Activated naive CD4-positive, alpha-beta T cell treated with anti-CD3 and anti-CD28 coated beads, Interleukin-2, amount 50 U/mL, for 24 hours (primary cell): ENCODE data around the gene NIT1.

Experiments used
- H3K27ac Mint-ChIP-seq: one replicate; pipeline ENCODE4 v1.8.0; 2021; ENCODE audit warnings: mild to moderate bottlenecking, mixed read lengths
- H3K27me3 Mint-ChIP-seq: one replicate; pipeline ENCODE4 v1.8.0; 2021; ENCODE audit warnings: mixed read lengths
- H3K36me3 Mint-ChIP-seq: one replicate; pipeline ENCODE4 v1.8.0; 2021; ENCODE audit warnings: mixed read lengths
- H3K4me1 Mint-ChIP-seq: one replicate; pipeline ENCODE4 v1.8.0; 2021; ENCODE audit warnings: mixed read lengths
- H3K4me3 Mint-ChIP-seq: one replicate; pipeline ENCODE4 v1.8.0; 2021; ENCODE audit warnings: mild to moderate bottlenecking, mixed read lengths
- H3K9me3 Mint-ChIP-seq: one replicate; pipeline ENCODE4 v1.8.0; 2021; ENCODE audit warnings: mixed read lengths

NIT1 gene

DNA sequence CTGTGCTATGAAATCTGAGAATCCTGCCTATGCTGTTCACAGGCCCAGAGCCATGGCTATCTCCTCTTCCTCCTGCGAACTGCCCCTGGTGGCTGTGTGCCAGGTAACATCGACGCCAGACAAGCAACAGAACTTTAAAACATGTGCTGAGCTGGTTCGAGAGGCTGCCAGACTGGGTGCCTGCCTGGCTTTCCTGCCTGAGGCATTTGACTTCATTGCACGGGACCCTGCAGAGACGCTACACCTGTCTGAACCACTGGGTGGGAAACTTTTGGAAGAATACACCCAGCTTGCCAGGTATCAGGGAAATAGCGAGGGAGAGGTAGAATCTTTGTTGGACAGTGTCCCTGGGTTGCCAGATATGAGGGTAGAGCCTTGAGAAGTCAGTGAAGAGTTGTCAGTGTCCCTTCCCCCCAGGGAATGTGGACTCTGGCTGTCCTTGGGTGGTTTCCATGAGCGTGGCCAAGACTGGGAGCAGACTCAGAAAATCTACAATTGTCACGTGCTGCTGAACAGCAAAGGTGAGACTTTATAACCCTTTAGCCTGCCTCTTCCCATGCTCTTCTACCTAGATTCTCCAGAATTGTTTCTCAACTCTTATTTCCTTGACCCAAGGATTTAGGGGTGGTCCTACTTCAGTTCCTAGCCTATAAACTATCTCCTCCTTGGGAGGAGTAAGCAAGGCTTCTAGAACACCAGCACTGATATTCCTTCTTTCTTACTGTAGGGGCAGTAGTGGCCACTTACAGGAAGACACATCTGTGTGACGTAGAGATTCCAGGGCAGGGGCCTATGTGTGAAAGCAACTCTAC is 1.4 kb downstream of the NIT1 start:
- peak overlapping the region; percentile 96 for H3K27ac Mint-ChIP-seq
- peaks cover 13% of the 10 kb centered on the region for H3K36me3 Mint-ChIP-seq
- peak overlapping the region; percentile 90 for H3K4me3 Mint-ChIP-seq
- no peaks in the 10 kb centered on the region for H3K9me3 Mint-ChIP-seq
- no peaks in the 10 kb centered on the region for H3K27me3 Mint-ChIP-seq
- peaks cover 59% of the 10 kb centered on the region for H3K4me1 Mint-ChIP-seq

DNA sequence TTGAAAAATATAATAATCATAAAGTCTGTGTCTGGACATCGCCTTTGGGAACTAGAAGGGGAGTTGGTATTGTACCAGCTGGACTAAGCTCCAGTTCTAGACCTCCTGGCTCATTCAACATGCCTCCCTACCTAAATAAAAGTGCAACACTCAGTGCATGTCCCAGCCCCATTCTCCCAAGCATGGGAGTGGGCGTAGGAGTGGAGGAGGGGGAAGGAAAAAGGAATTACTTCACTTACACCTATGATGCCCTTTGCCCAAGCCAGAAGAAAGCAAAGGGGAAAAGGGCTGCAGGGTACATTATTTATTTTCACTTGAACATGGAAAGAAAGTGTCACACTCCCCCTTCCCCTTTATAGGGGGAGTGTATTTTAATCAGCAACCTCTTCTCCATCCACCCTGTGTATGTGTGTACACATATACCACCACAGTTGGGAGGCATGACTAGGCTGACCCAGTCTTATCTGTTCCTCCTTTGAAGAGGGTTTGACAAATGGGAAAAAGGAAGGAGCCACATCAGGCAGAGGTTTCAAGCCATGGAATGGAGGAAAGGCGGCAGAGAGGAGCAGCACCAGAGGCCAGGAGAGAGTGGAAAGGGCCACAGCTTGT is 3.2 kb downstream of the NIT1 start:
- H3K4me3 Mint-ChIP-seq: peak overlapping the region; percentile 19
- H3K4me1 Mint-ChIP-seq: peaks cover 46% of the 10 kb centered on the region
- H3K27me3 Mint-ChIP-seq: no peaks in the 10 kb centered on the region
- peak overlapping the region; percentile 84 for H3K27ac Mint-ChIP-seq
- H3K36me3 Mint-ChIP-seq: peaks cover 13% of the 10 kb centered on the region
- no peaks in the 10 kb centered on the region for H3K9me3 Mint-ChIP-seq

DNA sequence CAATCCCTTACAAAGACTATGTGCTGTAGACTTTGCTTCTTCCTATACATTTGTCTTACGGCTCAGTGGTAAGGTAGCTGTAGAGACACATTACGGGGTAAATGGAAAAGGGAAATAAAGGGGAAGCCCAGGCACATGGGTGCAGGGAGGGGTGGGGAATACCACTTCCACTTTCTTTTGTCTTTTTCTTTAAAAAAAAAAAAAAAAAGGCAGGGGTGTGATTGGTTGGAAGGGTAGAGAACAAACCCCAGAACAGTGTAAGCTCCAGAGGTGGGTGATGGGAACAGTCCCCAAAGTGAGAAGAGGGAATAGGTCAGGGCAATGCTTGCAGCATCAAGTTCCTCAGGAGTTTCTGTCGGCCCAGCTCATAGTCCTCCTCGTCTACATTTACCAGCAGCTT is 3.9 kb downstream of the NIT1 start:
- H3K27ac Mint-ChIP-seq: peak overlapping the region; percentile 66
- H3K27me3 Mint-ChIP-seq: no peaks in the 10 kb centered on the region
- H3K36me3 Mint-ChIP-seq: peaks cover 17% of the 10 kb centered on the region
- H3K9me3 Mint-ChIP-seq: no peaks in the 10 kb centered on the region
- no peak overlapping the region for H3K4me3 Mint-ChIP-seq
- peaks cover 45% of the 10 kb centered on the region for H3K4me1 Mint-ChIP-seq

DNA sequence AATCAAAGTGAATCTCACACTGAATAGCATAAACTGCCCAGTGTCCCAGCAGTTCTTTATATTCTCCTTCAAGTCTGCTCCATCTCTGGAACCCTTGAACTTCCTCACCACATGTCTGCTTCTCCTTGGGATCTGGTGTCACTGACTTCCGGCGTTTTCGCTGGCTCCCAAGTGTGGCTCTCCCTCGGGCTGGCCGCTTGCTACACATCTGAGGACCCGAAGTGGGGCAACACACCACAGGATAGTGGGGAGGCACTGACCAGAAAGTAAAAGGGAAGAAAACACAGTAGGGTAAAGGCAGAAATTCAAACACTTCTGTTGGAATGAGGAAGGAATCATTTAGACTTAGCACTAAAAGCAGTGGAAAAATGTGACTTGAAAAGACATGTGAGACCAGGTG is 5.1 kb downstream of the NIT1 start:
- Mint-ChIP-seq H3K36me3 (peaks cover 21% of the 10 kb centered on the region), H3K27ac (peak overlapping the region; percentile 52), H3K4me1 (peaks cover 51% of the 10 kb centered on the region), H3K4me3 (no peak overlapping the region), H3K9me3 (no peaks in the 10 kb centered on the region), H3K27me3 (no peaks in the 10 kb centered on the region)

DNA sequence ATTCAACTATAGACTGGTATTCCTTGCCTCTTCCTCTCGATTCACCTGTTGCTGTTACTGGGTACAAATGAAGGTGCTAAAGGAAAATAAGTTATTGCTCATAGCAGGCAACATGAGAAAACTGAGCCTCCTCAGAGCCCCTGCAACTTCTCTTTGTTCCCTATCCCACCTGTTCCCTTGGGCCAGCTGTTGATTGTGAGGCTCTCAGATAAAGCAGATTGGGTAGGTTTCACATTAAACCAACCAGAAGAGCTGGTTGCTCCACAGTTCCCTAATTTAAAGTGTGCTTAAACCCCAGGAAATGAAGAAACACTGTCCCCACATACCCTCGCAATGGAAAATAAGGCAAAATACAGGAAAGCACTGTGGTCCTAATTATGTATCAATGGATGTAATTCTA is 9.7 kb downstream of the NIT1 start:
- no peak overlapping the region for H3K4me3 Mint-ChIP-seq

DNA sequence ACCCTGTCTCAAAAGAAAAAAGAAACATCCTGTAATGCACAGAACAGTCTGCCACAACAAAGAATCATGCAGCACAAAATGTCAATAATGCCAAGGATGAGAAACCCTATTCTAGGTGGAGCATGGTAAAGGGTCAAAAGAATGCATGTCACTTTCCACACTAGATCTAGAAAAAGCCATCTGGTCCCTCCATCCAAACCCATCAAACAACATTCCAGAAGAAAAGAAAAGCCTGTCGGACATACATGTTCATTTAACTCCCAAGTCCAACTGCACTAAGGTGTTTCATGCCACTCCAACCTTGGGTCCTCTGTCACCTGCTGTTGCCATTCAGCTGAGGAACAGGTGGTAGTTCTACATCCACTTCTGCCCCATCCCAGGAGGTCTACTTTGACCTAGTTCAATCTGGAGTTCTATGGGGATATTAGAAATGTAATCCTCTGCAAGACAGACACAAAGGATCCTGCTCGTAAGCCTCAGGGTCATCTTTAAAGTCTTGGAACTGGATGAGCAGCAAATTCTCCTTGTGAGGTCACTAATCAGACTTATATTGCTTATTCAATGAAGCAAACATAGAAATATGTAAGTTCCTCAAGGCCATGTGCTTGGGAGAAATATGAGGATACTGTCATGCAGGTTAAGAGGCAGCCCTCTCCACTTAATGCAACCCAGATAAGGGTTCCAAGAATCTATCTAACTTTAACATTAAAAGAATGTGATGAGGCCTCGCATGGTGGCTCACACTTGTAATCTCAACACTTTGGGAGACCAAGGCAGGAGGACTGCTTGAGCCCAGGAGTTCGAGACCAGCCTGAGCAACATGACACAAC is 10.9 kb downstream of the NIT1 start:
- H3K27ac Mint-ChIP-seq: peak overlapping the region; percentile 25
- H3K4me1 Mint-ChIP-seq: peaks cover 61% of the 10 kb centered on the region
- H3K4me3 Mint-ChIP-seq: no peak overlapping the region

More for the DNA sequence above, 9.7 kb downstream of the NIT1 start:
- no peaks in the 10 kb centered on the region for H3K27me3 Mint-ChIP-seq
- peaks cover 61% of the 10 kb centered on the region for H3K4me1 Mint-ChIP-seq
- peaks cover 33% of the 10 kb centered on the region for H3K36me3 Mint-ChIP-seq
- peak overlapping the region; percentile 74 for H3K27ac Mint-ChIP-seq
- no peaks in the 10 kb centered on the region for H3K9me3 Mint-ChIP-seq

DNA sequence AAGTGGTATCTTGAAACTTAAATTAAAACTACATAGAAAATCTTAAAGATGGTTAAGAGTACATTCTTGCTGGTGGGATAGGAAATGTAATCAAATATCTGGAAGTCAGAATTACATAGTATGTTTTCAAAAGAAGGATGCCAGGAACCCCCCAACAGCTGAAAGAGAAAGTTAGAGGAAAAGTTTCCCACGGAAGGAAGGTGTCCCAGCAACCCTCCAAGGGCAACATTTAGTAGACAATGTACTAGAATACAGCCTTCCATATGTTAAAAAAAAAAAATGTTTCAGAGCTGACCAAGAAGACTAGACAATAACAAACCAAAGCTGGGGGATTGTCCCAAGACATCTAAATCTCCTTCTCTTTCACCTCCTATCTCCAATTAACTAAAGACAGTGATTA is 12.4 kb downstream of the NIT1 start:
- H3K27me3 Mint-ChIP-seq: no peaks in the 10 kb centered on the region
- no peak overlapping the region for H3K4me3 Mint-ChIP-seq
- peaks cover 28% of the 10 kb centered on the region for H3K36me3 Mint-ChIP-seq
- H3K27ac Mint-ChIP-seq: peak overlapping the region; percentile 15
- H3K4me1 Mint-ChIP-seq: peaks cover 65% of the 10 kb centered on the region
- no peaks in the 10 kb centered on the region for H3K9me3 Mint-ChIP-seq

More for the DNA sequence above, 10.9 kb downstream of the NIT1 start:
- Mint-ChIP-seq H3K9me3 (no peaks in the 10 kb centered on the region), H3K36me3 (peaks cover 31% of the 10 kb centered on the region), H3K27me3 (no peaks in the 10 kb centered on the region)

DNA sequence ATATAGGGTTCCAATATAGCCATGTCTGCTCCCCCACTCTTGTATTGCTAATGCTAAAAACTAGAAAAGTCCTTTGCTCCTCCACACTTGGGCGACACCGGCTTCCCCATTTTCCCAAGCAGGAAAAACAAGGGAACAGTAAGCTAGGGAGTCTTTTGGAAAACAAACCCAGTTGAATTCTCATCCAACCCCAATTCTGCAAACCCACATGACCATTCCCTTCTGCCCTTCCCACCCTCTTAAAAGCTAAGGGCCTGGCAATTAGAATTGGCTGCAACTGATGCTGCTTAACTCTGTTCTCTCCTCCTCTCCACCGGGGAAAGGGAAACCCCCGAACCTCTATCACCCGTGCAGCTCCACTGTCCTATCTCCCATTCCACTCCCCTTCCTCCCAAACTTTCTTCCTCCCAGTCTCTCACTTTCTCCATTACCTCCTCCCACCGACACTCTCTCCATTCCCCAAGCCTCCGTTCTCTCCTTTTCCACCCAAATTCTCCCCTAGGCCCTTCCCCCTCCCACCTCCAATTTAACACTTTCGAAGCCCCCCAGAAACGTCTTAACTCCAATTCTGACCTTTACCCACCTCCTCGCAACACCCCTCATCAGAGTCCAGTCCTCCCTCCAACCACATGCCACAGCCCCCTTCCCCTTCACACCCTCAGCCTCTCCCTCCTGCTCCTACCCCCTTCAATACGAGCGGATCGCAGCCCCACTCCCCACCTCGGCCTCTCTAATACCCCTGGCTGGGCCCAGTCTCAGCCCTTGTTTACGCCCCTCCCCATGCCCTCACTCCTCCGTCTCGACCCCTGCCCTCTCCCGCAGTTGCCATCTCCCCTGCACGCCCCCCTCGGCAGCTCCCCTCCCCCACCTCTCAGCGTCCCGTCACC is 13.9 kb downstream of the NIT1 start:
- Mint-ChIP-seq H3K27ac (peak overlapping the region; percentile 97), H3K4me1 (peaks cover 60% of the 10 kb centered on the region), H3K27me3 (no peaks in the 10 kb centered on the region), H3K36me3 (peaks cover 21% of the 10 kb centered on the region), H3K4me3 (no peak overlapping the region), H3K9me3 (no peaks in the 10 kb centered on the region)

DNA sequence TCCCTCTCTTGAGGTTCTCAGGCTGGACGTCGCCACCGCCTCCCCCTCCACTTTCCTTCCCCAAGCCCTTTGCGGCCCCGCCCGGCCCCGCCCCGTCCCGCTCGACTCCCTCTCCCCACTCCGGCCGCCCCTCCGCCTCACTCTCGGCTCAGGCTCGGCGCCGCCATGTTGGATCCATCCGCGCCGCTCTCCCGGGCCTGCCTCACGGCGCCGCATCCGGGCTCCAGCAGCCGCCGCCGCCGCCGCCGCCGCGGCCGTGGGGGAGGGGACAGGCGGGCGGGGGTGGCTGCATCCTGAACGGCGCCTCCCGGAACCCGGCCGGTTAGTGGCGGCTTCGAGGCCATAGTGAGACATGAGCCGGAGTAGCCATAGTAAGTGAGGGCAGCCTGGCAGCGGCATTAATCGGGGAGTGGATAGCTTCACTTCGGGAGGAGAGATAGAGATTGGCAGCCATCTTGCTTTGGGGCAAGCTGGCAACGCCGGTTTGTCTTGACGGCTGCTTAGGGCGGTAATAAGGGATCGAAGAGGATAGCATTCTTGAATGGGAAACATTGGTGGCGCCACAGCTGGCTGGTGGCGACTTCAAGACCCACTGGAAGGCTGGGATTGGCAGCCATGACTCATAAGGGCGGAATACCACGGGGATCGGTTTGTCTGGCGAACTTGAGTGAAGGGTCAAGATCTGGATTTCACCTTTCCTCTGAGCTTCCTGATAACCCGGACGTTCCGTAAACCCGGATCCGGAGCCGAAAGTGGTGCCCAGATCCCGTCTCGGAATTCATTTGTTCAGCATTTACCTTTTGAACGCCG is 14.7 kb downstream of the NIT1 start, which contains the start of gene DEDD:
TSS of gene DEDD (minus strand) at position 258 of the 810 bp plus-strand sequence. CDS start 8,205 bp downstream, outside the sequence.
- Mint-ChIP-seq H3K27me3 (no peaks in the 10 kb centered on the region), H3K4me3 (no peak within 1 kb of the TSS), H3K36me3 (peaks cover 15% of the 10 kb centered on the region), H3K27ac (peak within 1 kb of the TSS; percentile 97), H3K4me1 (peaks cover 52% of the 10 kb centered on the region), H3K9me3 (no peaks in the 10 kb centered on the region)

DNA sequence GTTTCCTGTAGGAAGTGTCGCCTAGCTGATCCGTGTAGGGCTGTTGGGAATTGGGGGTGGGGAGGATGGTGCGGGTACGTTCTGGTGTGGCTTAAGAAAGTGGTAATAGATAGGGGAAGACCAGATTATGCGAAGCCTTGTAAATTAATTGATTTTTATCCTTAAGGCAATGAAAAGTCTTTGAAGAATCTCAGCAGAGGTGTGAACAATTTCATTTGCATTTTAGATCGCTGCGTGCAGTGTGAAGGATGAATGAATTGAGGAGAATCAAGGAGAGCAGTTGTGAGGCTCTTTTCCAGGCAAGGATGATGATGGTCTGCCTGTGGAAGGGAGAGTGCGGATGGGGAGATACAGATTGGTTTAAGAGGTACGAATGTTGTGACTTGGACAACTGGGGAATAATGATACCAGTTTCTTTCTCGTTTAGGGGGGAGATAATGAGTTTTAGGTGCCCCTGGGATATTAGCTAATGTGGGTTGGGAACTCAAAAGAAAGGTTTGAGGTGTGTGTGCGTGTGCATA is 15.4 kb downstream of the NIT1 start:
- Mint-ChIP-seq H3K4me1 (peaks cover 46% of the 10 kb centered on the region), H3K9me3 (no peaks in the 10 kb centered on the region), H3K27ac (no peak overlapping the region), H3K36me3 (peaks cover 12% of the 10 kb centered on the region), H3K27me3 (no peaks in the 10 kb centered on the region), H3K4me3 (no peak overlapping the region)

DNA sequence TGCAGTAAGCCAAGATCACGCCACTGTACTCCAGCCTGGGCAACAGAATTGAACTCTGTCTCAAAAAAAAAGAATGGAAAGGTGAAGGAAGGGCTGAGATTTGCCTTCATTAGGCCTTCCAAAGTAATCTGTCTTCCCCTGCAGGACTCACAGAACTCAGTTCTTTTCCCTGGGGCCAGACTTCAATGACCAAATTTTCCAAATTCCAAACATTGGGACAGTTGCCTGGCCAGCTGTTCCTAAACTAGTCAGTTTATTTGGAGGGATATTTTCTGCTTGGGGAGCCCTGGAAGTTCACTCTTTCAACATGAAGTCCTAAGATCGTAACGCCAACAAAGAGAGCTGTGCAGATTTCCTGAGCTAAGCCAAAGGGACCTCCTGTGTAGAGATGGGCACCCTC is 20.0 kb downstream of the NIT1 start:
- Mint-ChIP-seq H3K27ac (no peak overlapping the region), H3K27me3 (no peaks in the 10 kb centered on the region), H3K36me3 (no peaks in the 10 kb centered on the region), H3K4me3 (no peak overlapping the region), H3K9me3 (no peaks in the 10 kb centered on the region), H3K4me1 (peaks cover 13% of the 10 kb centered on the region)

DNA sequence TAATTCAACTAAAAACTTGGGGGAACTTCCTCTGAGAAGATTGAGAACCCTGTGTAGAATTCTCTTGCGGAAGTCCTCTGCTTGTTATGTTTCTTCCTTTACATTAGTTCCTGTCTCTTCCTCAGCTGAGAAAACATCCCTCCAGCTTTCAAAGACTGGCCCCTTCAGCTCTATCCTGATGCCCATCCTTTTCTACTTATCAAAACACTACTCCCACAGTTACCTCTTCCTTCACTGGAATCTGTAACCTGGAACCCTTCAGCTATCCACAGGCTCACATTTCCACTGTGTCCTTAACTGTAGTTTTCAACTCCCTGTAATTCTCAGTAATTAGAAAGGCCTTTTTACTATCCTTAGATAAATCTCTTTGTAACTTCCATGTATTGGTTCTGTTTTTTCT is 20.5 kb downstream of the NIT1 start:
- Mint-ChIP-seq H3K4me3 (no peak overlapping the region), H3K36me3 (no peaks in the 10 kb centered on the region), H3K27ac (peak overlapping the region; percentile 76), H3K4me1 (peaks cover 13% of the 10 kb centered on the region), H3K9me3 (no peaks in the 10 kb centered on the region), H3K27me3 (no peaks in the 10 kb centered on the region)

DNA sequence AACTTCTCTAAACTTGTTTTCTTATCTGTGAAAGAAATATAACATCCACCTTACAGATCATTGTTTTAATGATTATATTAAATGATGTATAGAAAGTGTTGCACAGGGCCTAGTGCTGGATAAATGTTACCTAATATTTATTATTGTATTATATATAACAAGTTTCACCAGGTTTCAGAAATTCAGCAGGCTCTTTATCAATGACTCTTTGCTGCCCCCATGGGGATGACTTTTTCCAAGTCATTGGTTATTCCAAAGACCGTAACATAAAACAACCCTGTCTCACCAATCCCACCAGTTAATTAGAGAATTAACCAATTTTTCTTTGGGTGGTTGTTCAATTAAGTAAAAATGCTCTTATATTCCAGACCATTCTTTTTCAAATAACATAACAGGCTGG is 21.9 kb downstream of the NIT1 start:
- Mint-ChIP-seq H3K4me3 (no peak overlapping the region), H3K27me3 (no peaks in the 10 kb centered on the region), H3K36me3 (no peaks in the 10 kb centered on the region), H3K4me1 (peaks cover 13% of the 10 kb centered on the region), H3K27ac (no peak overlapping the region), H3K9me3 (no peaks in the 10 kb centered on the region)

DNA sequence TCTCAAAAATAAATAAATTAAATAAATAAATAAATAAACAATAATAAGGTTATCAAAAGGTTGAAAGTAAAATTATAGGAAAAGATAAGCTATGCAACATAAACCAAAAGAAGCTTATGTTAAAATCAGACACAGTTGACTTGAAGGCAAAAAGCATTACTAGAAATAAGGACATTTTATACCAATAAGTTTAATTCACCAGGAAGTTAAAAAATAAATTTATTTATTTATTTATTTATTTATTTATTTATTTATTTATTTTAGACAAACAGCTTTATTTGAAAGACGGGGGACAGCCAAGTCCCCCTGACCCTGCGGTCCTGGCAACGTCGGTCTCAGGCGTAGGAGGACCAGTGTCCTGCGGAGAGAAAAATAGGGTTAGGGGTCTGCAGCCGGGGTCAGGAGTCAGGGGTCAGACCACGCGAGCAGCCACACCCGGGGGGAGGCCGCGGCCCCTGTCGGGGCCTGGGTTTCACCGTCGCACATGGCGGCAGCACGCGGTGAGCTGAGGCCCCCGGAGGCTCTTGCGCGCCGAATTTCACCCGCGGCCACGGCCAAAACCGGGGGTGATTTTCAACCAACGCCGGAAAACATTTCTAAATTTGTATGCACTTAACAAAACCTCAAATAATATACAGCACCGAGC is 23.0 kb downstream of the NIT1 start:
- H3K27ac Mint-ChIP-seq: no peak overlapping the region
- peaks cover 8% of the 10 kb centered on the region for H3K4me1 Mint-ChIP-seq
- no peak overlapping the region for H3K4me3 Mint-ChIP-seq
- H3K27me3 Mint-ChIP-seq: no peaks in the 10 kb centered on the region
- no peaks in the 10 kb centered on the region for H3K9me3 Mint-ChIP-seq
- no peaks in the 10 kb centered on the region for H3K36me3 Mint-ChIP-seq
